Astrocyte (in vitro differentiated cells and primary cell): ENCODE results near the gene COL4A4.

Experiments
- CTCF ChIP-seq: IDR thresholded peaks from 2 replicates; pipeline ENCODE4 v1.5.1; 2011; ENCODE audit warnings: low read depth, mild to moderate bottlenecking, inconsistent platforms, low read length, moderate library complexity; ENCODE audit not compliant: insufficient read depth
- EZH2 ChIP-seq: IDR thresholded peaks from 2 replicates; pipeline ENCODE4 v1.6.1; 2012; ENCODE audit warnings: mild to moderate bottlenecking, low read length, inconsistent platforms; ENCODE audit not compliant: insufficient read depth

DNA sequence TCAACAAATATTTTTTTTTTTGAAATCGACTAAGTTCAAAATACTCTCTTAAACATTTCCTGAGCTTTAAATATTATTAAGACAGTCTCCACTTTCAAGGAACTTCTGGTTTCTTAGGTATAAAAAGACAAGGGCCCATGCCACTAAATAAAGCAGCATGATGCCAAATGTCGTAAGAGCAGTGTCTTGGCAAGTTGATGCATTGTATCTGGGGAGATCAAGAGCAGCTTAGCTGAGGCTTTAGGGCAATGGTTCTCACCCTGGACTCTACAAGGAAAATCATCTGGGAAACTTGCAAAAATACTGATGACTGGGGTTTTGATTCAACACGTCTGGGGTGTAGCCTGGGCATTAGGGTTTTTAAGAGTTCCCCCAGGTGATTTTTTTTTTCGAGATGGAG lies 41.7 kb upstream of the COL4A4 start:
- TF ChIP-seq EZH2, result no peak
- TF ChIP-seq CTCF, result no peak
